ENCODE measurements around the gene TMEM238. TPM values are rescaled to one million over a fixed set of nuclear protein-coding genes. Genes with fewer than 3 reads are reported as not detected.
A peak's percentile ranks its signal among the peaks of the same experiment; 100 is the strongest.

Gene TMEM238
- total and polyA plus RNA-seq, 9 of the 15 experiments (the other 6 are each of a cell fraction or from before 2014, with no cell fraction given) = 0.18 to 5.1 (median 1.3) TPM; not detected in 4

- TF ChIP-seq CHAMP1 (IDR thresholded peaks at IDR 0.05) = no peak
- TF ChIP-seq CXXC5 (CRISPR knock-in tag; IDR thresholded peaks at IDR 0.05) = no peak
- peak; percentile 5 for TF ChIP-seq TAF1 (IDR thresholded peaks at IDR 0.05; ENCODE audit: control insufficient read depth, extremely low read depth, insufficient read depth, low read length, severe bottlenecking)
- no peak for TF ChIP-seq CEBPZ (IDR thresholded peaks at IDR 0.05; ENCODE audit: borderline replicate concordance, low read depth, low read length)
- TF ChIP-seq MYC (IDR thresholded peaks at IDR 0.05; ENCODE audit: low read depth, low read length) = peak; percentile 30; the same call in 1 of the 2 replicates
- TF ChIP-seq MYC (CRISPR knock-in tag; IDR thresholded peaks at IDR 0.05; ENCODE audit: borderline replicate concordance, low read depth) = 0 out of 2 replicates have a peak, but pooled peaks have one; percentile 60
- TF ChIP-seq NR2C1 (IDR thresholded peaks at IDR 0.05) = no peak
- no peak for TF ChIP-seq NR2C1 (tag; IDR thresholded peaks at IDR 0.05)
- no peak for TF ChIP-seq MAFF (IDR thresholded peaks at IDR 0.05; ENCODE audit: low read length)
- no peak for TF ChIP-seq ELF4 (CRISPR knock-in tag; IDR thresholded peaks at IDR 0.05)
- no peak for TF ChIP-seq NR2F6 (CRISPR knock-in tag; IDR thresholded peaks at IDR 0.05)
- TF ChIP-seq ETV1 (tag; conservative IDR thresholded peaks at IDR 0.05; ENCODE audit: low read depth) = 0 out of 2 replicates have a peak, but pooled peaks have one; percentile 45
- no peak for TF ChIP-seq CHD4 (IDR thresholded peaks at IDR 0.05; ENCODE audit: insufficient read depth, insufficient replicate concordance, low read depth, low read length, poor library complexity, severe bottlenecking)
- TF ChIP-seq CHD2 (IDR thresholded peaks at IDR 0.05; ENCODE audit: low read depth, low read length) = no peak
- TF ChIP-seq MLX (CRISPR knock-in tag; conservative IDR thresholded peaks at IDR 0.05) = no peak
- no peak for TF ChIP-seq ZNF23 (CRISPR knock-in tag; IDR thresholded peaks at IDR 0.05)
- TF ChIP-seq CBX5 (IDR thresholded peaks at IDR 0.05; ENCODE audit: borderline replicate concordance, low read depth) = no peak
- TF ChIP-seq TSC22D4 (tag; IDR thresholded peaks at IDR 0.05) = no peak
- TF ChIP-seq ARID3B (CRISPR knock-in tag; IDR thresholded peaks at IDR 0.05; ENCODE audit: borderline replicate concordance) = no peak
- TF ChIP-seq PML (IDR thresholded peaks at IDR 0.05; ENCODE audit: low read length) = peak; percentile 21; the same call in 1 of the 2 replicates
Observed at GRCh38 chr19:55384920-55385723, 1.0 kb upstream of the TMEM238 start (continued).

All from K562 (cell line).